ENCODE data around the gene SF3B1.
"Not testable (repeated sequence)": the region's sequence is repeated elsewhere in the genome, so short reads cannot be mapped to it uniquely, and the experiment has no call there.

Gene SF3B1

GRCh38 chr2:197437380-197437779 lies 2.6 kb upstream of the SF3B1 start:
- no peak for DNase-seq (ENCODE audit: low read depth in 4 of 4, low spot score in 1 of 4)

GRCh38 chr2:197435598-197436420 lies 981 bp upstream of the SF3B1 start:
- DNase-seq (ENCODE audit: low read depth in 4 of 4, low spot score in 1 of 4): no peak

GRCh38 chr2:197433780-197434438 lies 919 bp downstream of the SF3B1 start:
- DNase-seq (ENCODE audit: low read depth in 4 of 4, low spot score in 1 of 4): no peak

- DNase-seq (ENCODE audit: low read depth in 4 of 4, low spot score in 1 of 4): not testable (repeated sequence)
Observed at GRCh38 chr2:197432527-197432926, 2.3 kb downstream of the SF3B1 start.

GRCh38 chr2:197431858-197432257 lies 3.0 kb downstream of the SF3B1 start:
- DNase-seq (ENCODE audit: low read depth in 4 of 4, low spot score in 1 of 4): no peak

- no peak for DNase-seq (ENCODE audit: low read depth in 4 of 4, low spot score in 1 of 4)
Observed at GRCh38 chr2:197427986-197428385, 6.8 kb downstream of the SF3B1 start.

GRCh38 chr2:197426723-197427603 lies 7.9 kb downstream of the SF3B1 start:
- no peak for DNase-seq (ENCODE audit: low read depth in 4 of 4, low spot score in 1 of 4)

GRCh38 chr2:197425550-197425949 lies 9.3 kb downstream of the SF3B1 start:
- DNase-seq (ENCODE audit: low read depth in 4 of 4, low spot score in 1 of 4): no peak

GRCh38 chr2:197423307-197423706 lies 11.5 kb downstream of the SF3B1 start:
- no peak for DNase-seq (ENCODE audit: low read depth in 4 of 4, low spot score in 1 of 4)

- no peak for DNase-seq (ENCODE audit: low read depth in 4 of 4, low spot score in 1 of 4)
Observed at GRCh38 chr2:197419438-197419837, 15.4 kb downstream of the SF3B1 start.

- DNase-seq (ENCODE audit: low read depth in 4 of 4, low spot score in 1 of 4): no peak
Observed at GRCh38 chr2:197416268-197416667, 18.6 kb downstream of the SF3B1 start.

- DNase-seq (ENCODE audit: low read depth in 4 of 4, low spot score in 1 of 4): no peak
Observed at GRCh38 chr2:197414515-197414914, 20.3 kb downstream of the SF3B1 start.

- DNase-seq (ENCODE audit: low read depth in 4 of 4, low spot score in 1 of 4): no peak
Observed at GRCh38 chr2:197414039-197414438, 20.8 kb downstream of the SF3B1 start.

- no peak for DNase-seq (ENCODE audit: low read depth in 4 of 4, low spot score in 1 of 4)
Observed at GRCh38 chr2:197405582-197405981, 29.2 kb downstream of the SF3B1 start.

GRCh38 chr2:197399887-197400540 lies 34.8 kb downstream of the SF3B1 start:
- no peak for DNase-seq (ENCODE audit: low read depth in 4 of 4, low spot score in 1 of 4)

GRCh38 chr2:197398913-197399312 lies 35.9 kb downstream of the SF3B1 start:
- no peak for DNase-seq (ENCODE audit: low read depth in 4 of 4, low spot score in 1 of 4)

- no peak for DNase-seq (ENCODE audit: low read depth in 4 of 4, low spot score in 1 of 4)
Observed at GRCh38 chr2:197391220-197391717, 43.6 kb downstream of the SF3B1 start.

- no peak for DNase-seq (ENCODE audit: low read depth in 4 of 4, low spot score in 1 of 4)
Observed at GRCh38 chr2:197388866-197389587, 45.8 kb downstream of the SF3B1 start.

- no peak for DNase-seq (ENCODE audit: low read depth in 4 of 4, low spot score in 1 of 4)
Observed at GRCh38 chr2:197387179-197387578, 47.6 kb downstream of the SF3B1 start.

- DNase-seq (ENCODE audit: low read depth in 4 of 4, low spot score in 1 of 4): no peak
Observed at GRCh38 chr2:197386242-197386641, 48.6 kb downstream of the SF3B1 start.
